Endothelial cell of umbilical vein (primary cell): Measurements from ENCODE around the gene GPATCH2L. TPM values are rescaled to one million over a fixed set of nuclear protein-coding genes. Genes with fewer than 3 reads are reported as not detected.

Experiments
- BruUV-seq: library from RNA; stranded (reverse); fragments of 400-500 nt; replicated peaks from 2 replicates; lab custom pipeline; 2021; lab: Mats Ljungman, UMichigan
- CTCF ChIA-PET: fragments of 300-600, 350-600 bp; sonication (Branson Sonifier 250); formaldehyde crosslinking; loops from one replicate; lab custom pipeline; 2021; ENCODE audit warnings: antibody characterized with exemption, inconsistent platforms; lab: Charles Lee
- POLR2A ChIA-PET: fragments of 300-600, 350-600 bp; sonication (Branson Sonifier 250); formaldehyde crosslinking; loops from one replicate; lab custom pipeline; 2021; ENCODE audit warnings: antibody characterized with exemption, inconsistent platforms; lab: Charles Lee
- DNase-seq: peaks from one replicate; pipeline ENCODE4 v3.0.0-alpha.2; 2011; ENCODE audit warnings: low read depth, low spot score
- FAIRE-seq: peaks from 2 replicates; lab custom pipeline; 2011; peaks lifted over from hg19 to GRCh38; lab: Jason Lieb, UNC
- H2AFZ ChIP-seq: 2 replicates; pipeline ENCODE4 v1.6.0; 2012; ENCODE audit warnings: low read depth, low read length, control low read depth, inconsistent platforms
- H3K27ac ChIP-seq: 2 replicates; pipeline ENCODE4 v1.5.1; 2011; ENCODE audit warnings: low read depth, mild to moderate bottlenecking, control low read depth, low read length, moderate library complexity; ENCODE audit not compliant: insufficient read depth
- H3K27me3 ChIP-seq, 2 experiments: 2 replicates each; pipeline versions ENCODE4 v1.6.0 to v1.6.1; 2011; ENCODE audit warnings: low read length in 2 of 2, mixed read lengths in 1 of 2; ENCODE audit not compliant: control insufficient read depth in 2 of 2, insufficient read depth in 2 of 2
- H3K36me3 ChIP-seq, 2 experiments: 2 replicates in 1 of 2; 3 replicates in 1 of 2; pipeline ENCODE4 v1.5.1; 2011; ENCODE audit warnings: low read length in 2 of 2, mild to moderate bottlenecking in 1 of 2, moderate library complexity in 1 of 2; ENCODE audit not compliant: control insufficient read depth in 2 of 2, insufficient read depth in 2 of 2; ENCODE audit errors: extremely low read depth in 1 of 2
- H3K4me1 ChIP-seq: 3 replicates; pipeline ENCODE4 v1.5.1; 2011; ENCODE audit warnings: mild to moderate bottlenecking, low read length; ENCODE audit not compliant: control insufficient read depth, insufficient read depth; ENCODE audit errors: extremely low read depth
- H3K4me2 ChIP-seq: 2 replicates; pipeline ENCODE4 v1.6.1; 2011; ENCODE audit warnings: low read length, control low read depth, mixed read lengths; ENCODE audit not compliant: insufficient read depth
- H3K4me3 ChIP-seq, 3 experiments: fragments of 200-600 bp in 1 of 3; sonication (generic), shearing (Covaris generic) in 1 of 3; replicated peaks in 1 of 3; 2 replicates each; pipeline ENCODE4 v1.5.1; 2011 to 2016; ENCODE audit warnings: control low read depth in 3 of 3, low read length in 3 of 3, mild to moderate bottlenecking in 2 of 3, inconsistent platforms in 1 of 3, low read depth in 1 of 3, moderate library complexity in 1 of 3; ENCODE audit not compliant: insufficient read depth in 1 of 3
- H3K79me2 ChIP-seq: 2 replicates; pipeline ENCODE4 v1.6.0; 2012; ENCODE audit warnings: low read length, inconsistent platforms; ENCODE audit not compliant: control insufficient read depth, insufficient read depth
- H3K9ac ChIP-seq: replicated peaks from 2 replicates; pipeline ENCODE3; 2011; ENCODE audit warnings: low read length, control low read depth; ENCODE audit not compliant: insufficient read depth; ENCODE audit errors: extremely low read depth
- H3K9me1 ChIP-seq: replicated peaks from 3 replicates; pipeline ENCODE4 v1.6.0; 2011; ENCODE audit warnings: mild to moderate bottlenecking, low read length; ENCODE audit not compliant: control insufficient read depth, insufficient read depth; ENCODE audit errors: extremely low read depth
- H3K9me3 ChIP-seq: replicated peaks from 2 replicates; pipeline ENCODE4 v1.5.1; 2012; ENCODE audit warnings: low read length, inconsistent platforms; ENCODE audit not compliant: control insufficient read depth, insufficient read depth
- H4K20me1 ChIP-seq: replicated peaks from 2 replicates; pipeline ENCODE3; 2011; ENCODE audit warnings: mild to moderate bottlenecking, low read length; ENCODE audit not compliant: control insufficient read depth, insufficient read depth; ENCODE audit errors: extremely low read depth
- EZH2 ChIP-seq: IDR thresholded peaks from 2 replicates; pipeline ENCODE4 v1.6.1; 2012; ENCODE audit warnings: borderline replicate concordance, low read depth, mild to moderate bottlenecking, moderate library complexity, low read length, inconsistent platforms; ENCODE audit not compliant: severe bottlenecking
- JUN ChIP-seq: IDR thresholded peaks from 2 replicates; pipeline ENCODE4 v1.6.1; 2011; ENCODE audit warnings: borderline replicate concordance, low read depth; ENCODE audit not compliant: insufficient read length, insufficient read depth
- MYC ChIP-seq: IDR thresholded peaks from one replicate; pipeline ENCODE4 v1.6.1; 2011; ENCODE audit warnings: mild to moderate bottlenecking, low read depth, low read length
- POLR2A ChIP-seq: IDR thresholded peaks from 2 replicates; pipeline ENCODE4 v1.6.1; 2012; ENCODE audit warnings: low read depth, mild to moderate bottlenecking, control low read depth, low read length
- POLR2AphosphoS5 ChIP-seq: IDR thresholded peaks from 2 replicates; pipeline ENCODE4 v1.6.1; 2012; ENCODE audit warnings: low read depth, mild to moderate bottlenecking, control low read depth, low read length, moderate library complexity; ENCODE audit not compliant: insufficient read depth
- dilution Hi-C: fragments of 300-500 bp; cut with MboI; formaldehyde crosslinking; loops from one replicate; pipeline ENCODE4 v1.15.0; 2019; ENCODE audit warnings: low sequenced_read_pairs; ENCODE audit not compliant: extremely low pct_ligation_motif_present
- intact Hi-C: fragments of 100-400 bp; cut with micrococcal nuclease; formaldehyde crosslinking; loops from one replicate; pipeline ENCODE4 v1.10.0; 2022
- polyA plus RNA-seq, 4 experiments: library from polyadenylated mRNA; depleted of rRNA in 3 of 4; stranded (reverse) in 3 of 4; unstranded in 1 of 4; fragments of >200 nt; gene quantifications; 2 replicates each; pipeline versions ENCODE4 v1.2.1 to v1.2.3, GENCODE V29; 2011 to 2012; ENCODE audit warnings: missing spikeins in 1 of 4
- total RNA-seq: library from RNA; stranded (reverse); gene quantifications from 2 replicates; pipeline ENCODE4 v1.2.3, GENCODE V29; 2021

GPATCH2L gene
- total and polyA plus RNA-seq, 2 donors (not counting 3 experiments of a cell fraction or from before 2014, with no cell fraction given): 23.3 to 40.0 TPM

GRCh38 chr14:76138758-76139723 is 12.7 kb upstream of the GPATCH2L start:
- no peak for FAIRE-seq
- no peak overlapping the region for H2AFZ ChIP-seq
- peak overlapping the region; percentile 33 for H3K4me2 ChIP-seq

GRCh38 chr14:76143642-76144041 is 8.1 kb upstream of the GPATCH2L start:
- Histone ChIP-seq H3K4me1 (no peaks in the 10 kb centered on the region), H3K36me3 (no peaks in the 10 kb centered on the region), H3K4me3 (no peak overlapping the region), H2AFZ (no peak overlapping the region), H3K4me2 (no peak overlapping the region), H3K27me3 (peaks cover 35 to 45% of the 10 kb centered on the region in 2 experiments), H3K9me1 (no peaks in the 10 kb centered on the region), H3K79me2 (no peaks in the 10 kb centered on the region), H3K27ac (no peak overlapping the region), H3K9ac (no peak overlapping the region), H3K9me3 (no peaks in the 10 kb centered on the region), H4K20me1 (no peaks in the 10 kb centered on the region)
- dilution Hi-C loops (no loop called here), intact Hi-C loops (no loop called here)
- POLR2A ChIA-PET: no interaction called here
- FAIRE-seq (no peak), DNase-seq (no peak)
- no TSS peak for BruUV-seq
- TF ChIP-seq POLR2A: no peak
- no peak for TF ChIP-seq POLR2AphosphoS5
- CTCF ChIA-PET: no interaction called here

More at GRCh38 chr14:76138758-76139723, 12.7 kb upstream of the GPATCH2L start:
- CTCF ChIA-PET: interaction anchor here (1.4 to 1.6 kb wide), 2 partner anchors 10 to 43 kb away, joined by 4 read pairs; no protein-coding TSS in a partner anchor
- peaks cover 42 to 49% of the 10 kb centered on the region in 2 experiments for H3K27me3 ChIP-seq
- POLR2A ChIA-PET: no interaction called here
- H3K27ac ChIP-seq: no peak overlapping the region
- H3K9me1 ChIP-seq: no peaks in the 10 kb centered on the region
- no peaks in the 10 kb centered on the region for H3K4me1 ChIP-seq
- TF ChIP-seq EZH2: peak; percentile 71
- TF ChIP-seq JUN: no peak
- TF ChIP-seq MYC: no peak
- TF ChIP-seq POLR2AphosphoS5: no peak
- no peaks in the 10 kb centered on the region for H4K20me1 ChIP-seq
- dilution Hi-C loops (no loop called here), intact Hi-C loops (no loop called here)
- BruUV-seq: no TSS peak
- no peak overlapping the region for H3K4me3 ChIP-seq
- no peaks in the 10 kb centered on the region for H3K36me3 ChIP-seq
- no peaks in the 10 kb centered on the region for H3K9me3 ChIP-seq
- H3K79me2 ChIP-seq: no peaks in the 10 kb centered on the region
- no peak overlapping the region for H3K9ac ChIP-seq
- DNase-seq: no peak
